GM18520 (cell line): Measurements from ENCODE around the gene KIF5A.
A peak's percentile ranks its signal among the peaks of the same experiment; 100 is the strongest.

Experiments
- ATAC-seq: cut with Tn5 transposase; IDR thresholded peaks from one replicate; pipeline ENCODE4 v1.9.1; 2021; ENCODE audit not compliant: unreplicated experiment

KIF5A gene

DNA sequence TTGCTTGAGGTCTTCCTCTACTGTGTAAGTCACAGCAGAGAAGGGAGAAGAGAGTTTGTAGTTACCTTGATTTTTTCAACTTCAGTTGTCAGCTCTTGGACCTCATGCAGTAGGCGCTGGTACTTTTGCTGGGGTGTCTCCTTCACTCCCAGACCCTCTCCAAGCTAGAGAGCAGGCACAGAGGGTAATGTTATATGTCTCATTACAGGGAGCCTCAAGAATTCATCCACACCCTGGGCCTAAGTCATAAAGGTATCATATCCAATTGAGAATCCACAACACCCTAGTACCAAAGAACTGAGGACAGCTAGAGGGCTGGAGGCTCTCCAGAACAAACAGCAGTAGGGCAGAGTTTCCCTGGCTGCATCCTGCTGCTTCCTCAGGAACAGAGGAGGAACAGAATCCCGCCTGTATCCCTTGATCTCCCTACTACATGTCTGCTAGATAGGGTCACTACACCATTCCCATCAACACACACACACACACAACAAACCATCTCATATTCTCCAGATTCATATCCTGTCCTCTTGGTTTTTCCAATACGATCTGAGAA, 14.8 kb upstream of the KIF5A start:
- no peak for ATAC-seq

GRCh38 chr12:57535764-57536596, 13.9 kb upstream of the KIF5A start:
- no peak for ATAC-seq

GRCh38 chr12:57536597-57536942, 13.3 kb upstream of the KIF5A start:
- ATAC-seq = no peak

DNA sequence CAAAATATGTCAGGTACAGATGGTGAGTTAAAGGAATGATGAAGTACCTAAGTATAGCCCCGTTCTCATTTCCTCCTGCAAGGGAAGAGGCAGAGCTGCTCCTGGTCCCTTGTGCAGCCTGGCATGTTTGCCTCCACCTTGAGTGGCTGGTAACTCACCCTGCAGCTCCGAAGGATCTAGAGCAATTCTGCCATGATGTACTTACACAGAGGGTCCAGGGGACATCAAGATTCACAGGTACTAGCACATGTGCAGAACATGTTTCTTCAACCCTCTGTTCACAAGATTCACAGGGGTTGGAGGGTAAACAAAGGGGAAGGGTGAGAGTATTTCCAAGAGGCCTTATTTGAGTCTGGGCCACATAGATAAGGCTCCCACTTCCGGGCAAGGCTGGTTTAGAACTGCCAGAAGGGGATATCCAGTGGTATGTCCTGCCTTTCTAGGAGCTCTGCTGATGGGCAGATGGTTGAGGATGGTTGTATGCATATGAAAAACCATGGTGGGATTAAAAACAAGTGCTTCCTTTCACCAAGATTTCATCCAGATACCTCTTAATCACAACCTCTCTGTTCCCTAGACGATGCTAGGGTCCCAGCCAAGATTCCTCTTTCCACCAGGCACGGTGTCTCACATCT, 10.6 kb upstream of the KIF5A start:
- ATAC-seq = no peak

DNA sequence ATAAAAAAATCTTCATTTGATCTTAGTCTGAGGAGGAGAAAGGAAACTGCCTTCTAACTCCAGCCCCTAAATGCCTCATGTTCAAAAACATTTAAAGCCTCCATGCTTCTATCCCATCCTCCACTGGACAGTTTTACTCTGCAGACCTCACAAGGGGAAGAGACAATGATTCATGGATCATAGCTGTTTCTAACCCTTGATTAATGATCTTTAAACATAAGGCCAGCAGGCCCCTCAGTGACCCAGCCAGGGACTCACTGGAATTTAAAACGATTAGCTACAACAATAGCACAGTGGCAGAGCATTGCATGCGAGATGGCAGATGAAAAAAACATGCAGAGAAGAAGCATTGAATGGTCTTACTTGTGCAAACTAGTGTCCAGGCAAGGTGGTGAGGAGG, 8.8 kb upstream of the KIF5A start:
- no peak for ATAC-seq

DNA sequence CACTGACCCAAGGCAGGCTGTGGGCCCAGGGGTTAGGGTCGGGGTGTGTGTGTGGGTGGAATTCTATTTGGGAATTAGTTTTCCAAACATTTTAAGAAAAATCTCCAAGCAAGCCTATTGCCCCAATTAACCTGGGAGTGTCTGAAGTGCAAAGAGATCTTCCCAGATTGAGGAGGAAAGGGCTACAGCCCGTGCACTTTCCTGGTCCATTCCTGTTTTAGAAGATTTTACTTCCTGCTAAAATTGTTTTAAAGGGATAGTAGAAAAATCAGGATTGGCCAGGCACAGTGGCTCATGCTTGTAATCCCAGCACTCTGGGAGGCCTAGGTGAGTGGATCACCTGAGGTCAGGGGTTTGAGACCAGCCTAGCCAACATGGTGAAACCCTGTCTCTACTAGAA, 8.1 kb upstream of the KIF5A start:
- ATAC-seq = no peak

DNA sequence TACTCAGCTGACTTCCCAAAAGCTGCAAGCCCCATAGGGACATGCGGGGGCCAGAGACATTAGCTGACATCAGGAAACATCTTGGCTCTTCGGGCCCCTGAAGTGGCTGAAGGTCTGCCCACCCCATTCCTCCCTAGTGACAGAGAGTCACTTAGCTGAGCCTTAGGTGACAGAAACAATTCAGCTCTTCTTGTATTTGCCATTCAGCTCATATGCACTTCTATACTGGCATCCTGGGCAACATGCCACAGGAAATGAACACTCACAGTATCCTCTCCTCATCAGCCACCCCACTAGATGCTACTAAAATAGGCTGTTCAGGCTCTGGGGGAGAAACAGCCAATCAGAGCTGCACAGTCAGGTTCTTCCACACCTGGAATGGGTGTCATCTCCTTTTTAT, 6.3 kb upstream of the KIF5A start:
- ATAC-seq = no peak

GRCh38 chr12:57545809-57546437, 3.9 kb upstream of the KIF5A start:
- no peak for ATAC-seq

DNA sequence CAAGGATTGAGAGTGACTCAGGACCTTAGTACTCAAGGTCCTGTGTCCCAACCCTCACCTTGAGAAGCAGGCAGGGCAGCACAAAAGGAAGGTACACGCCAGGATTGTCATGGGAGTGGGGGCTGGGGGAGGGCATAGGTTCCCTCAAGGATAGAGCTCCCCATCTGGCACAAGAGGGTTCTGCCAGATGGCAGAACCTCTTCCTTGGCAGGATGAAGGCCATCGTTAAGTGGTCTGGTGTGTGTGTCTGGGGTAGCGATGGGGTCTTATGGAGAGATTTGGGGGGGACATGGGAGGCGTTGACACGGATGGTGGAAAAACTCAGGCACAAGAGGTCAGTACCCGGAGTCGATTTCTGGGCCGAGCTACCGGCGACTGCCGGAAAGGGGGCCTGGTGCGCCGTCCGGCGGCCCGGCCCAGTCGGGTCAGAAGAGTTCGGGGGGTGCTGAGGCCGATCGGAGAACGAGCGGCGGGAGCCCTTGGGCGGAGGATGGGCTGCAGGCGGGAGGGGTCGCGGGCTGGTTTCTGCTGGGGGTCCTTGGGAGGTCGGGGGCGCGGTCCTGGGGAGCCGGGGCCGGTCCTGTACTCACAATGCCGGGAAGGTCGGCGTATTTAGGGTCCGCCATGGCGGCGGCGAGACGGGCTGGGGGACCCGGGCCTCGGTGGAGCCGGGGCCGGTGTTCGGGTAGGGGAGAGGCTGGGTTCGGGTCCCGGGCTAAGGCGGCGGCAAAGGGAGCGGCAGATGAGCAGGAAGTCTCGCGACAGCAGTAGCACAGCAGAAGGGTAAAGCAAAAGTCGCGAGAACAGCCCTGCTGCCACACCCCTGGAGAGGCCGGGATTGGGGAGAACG, 3.2 kb upstream of the KIF5A start, which contains the start of gene DCTN2:
TSS of gene DCTN2 (minus strand) at position 755 of the 850 bp plus-strand sequence. CDS start at position 626, 129 bp downstream.
- ATAC-seq = peak; percentile 97

DNA sequence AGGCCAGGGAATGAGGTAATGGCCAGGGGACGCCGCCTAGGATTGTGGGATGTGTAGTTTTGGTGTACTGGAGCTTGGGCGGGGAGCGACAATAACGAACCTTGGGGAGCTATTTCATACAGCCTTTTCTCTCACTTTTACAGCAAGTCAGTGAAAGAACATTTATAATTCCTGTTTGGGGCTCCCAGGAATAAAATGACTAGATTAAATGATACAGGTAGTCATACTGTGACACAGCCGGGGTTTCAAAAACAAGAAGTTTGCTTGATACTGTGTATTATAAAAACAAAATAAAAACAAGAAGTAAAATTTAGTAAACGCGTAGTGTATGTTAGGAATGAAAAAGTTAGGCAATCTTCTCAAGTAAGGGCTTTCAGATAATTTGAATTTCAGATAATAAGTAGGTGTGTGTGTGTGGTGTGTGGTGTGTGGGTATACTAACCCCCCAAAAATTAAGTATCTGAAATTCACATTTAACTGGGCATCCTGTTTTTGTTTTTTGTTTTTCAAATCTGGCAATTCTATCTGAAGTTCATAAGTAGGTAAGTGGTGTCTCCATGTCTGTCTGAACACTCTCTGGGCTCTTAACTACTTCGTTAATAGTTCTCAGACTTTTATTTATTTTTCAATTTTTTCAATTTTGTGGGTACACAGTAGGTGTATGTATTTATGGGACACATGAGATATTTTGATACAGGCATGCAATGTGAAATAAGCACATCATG, 2.4 kb upstream of the KIF5A start:
- no peak for ATAC-seq

GRCh38 chr12:57548013-57548315, 1.9 kb upstream of the KIF5A start:
- ATAC-seq = no peak

- ATAC-seq = no peak
Observed at GRCh38 chr12:57548488-57548887, 1.4 kb upstream of the KIF5A start.

- no peak for ATAC-seq
Observed at GRCh38 chr12:57549203-57549908, 488 bp upstream of the KIF5A start.

DNA sequence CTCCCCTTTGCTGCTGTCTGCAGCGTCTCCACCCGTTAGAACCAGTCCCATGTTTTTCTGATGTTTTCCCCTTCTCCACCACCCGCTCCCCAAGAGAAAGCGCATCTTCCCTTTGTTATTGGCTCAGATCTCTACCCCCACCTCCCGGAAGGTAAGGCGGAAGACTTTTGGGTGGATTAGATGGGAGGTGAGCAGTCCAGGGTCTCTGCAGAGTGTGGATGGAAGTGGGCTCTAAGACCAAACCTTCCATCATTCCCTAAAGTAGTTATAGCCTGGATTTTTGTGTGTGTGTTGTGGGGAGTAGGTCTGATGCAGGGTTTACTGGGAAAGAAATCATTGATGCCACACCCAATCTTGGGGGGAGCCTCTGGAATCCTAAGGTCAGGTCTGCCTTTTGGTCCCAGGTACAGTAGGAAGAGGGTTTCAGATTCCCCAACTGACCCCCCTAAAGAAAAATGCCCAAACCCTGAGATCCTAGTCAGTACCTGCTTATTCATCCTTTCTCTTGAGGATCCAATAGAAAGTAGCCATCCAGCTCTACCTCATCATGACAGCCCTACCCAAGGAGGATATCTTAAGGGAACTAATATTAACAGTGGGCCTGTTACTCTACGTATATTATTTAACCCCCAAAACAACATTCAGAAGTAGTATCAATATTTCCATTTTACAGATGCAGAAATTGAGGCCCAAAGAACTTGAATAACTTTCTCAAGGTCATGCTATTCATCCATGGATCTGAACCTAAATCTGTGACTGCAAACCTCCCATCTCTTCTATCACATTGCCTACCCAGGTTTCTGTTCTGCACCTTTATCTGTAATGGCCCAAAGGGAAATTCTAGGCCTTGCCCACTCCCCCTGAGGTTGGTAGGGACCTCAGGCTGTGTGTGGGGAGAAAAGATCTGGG, 1.1 kb downstream of the KIF5A start:
- ATAC-seq = no peak

- no peak for ATAC-seq
Observed at GRCh38 chr12:57551637-57552305, 1.9 kb downstream of the KIF5A start.

GRCh38 chr12:57552306-57552651, 2.4 kb downstream of the KIF5A start:
- ATAC-seq = no peak

DNA sequence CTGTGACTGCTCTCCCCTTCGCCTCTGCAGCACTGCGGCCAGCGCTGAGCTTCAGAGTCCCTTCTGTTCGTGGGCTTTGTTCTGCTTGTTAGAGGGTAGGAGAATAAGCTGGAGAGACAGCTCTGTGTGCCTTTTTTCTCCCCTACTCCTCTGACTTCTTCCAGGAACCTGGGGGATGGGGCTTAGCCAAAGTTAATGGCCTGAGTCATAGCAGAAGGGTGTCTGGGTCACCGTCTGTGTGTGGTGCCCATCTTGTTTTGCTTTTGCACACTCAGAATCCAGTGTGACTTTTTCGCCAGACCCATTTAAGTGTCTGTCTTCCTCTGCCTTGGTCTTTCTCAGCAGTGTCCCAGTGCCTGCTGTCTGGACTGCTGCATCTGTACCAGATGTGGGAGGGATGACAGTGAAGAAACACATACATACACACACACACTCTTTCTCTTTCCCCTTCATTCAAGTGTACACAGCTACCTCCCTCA, 3.0 kb downstream of the KIF5A start:
- ATAC-seq = no peak
